GM23338 (cell line): ENCODE measurements around the gene CRYBA1.

Source experiments
- CREB1 ChIP-seq: fragments of 250-450 bp; sonication (Bioruptor Pico); IDR thresholded peaks from 2 replicates; pipeline ENCODE4 v1.5.0; 2020; ENCODE audit warnings: low read depth, mild to moderate bottlenecking, moderate library complexity
- CTCF ChIP-seq, 2 experiments: fragments of 200-600 bp in 1 of 2; sonication (generic) in 1 of 2; conservative IDR thresholded peaks; 2 replicates each; pipeline versions ENCODE4 v1.5.1 to v1.6.1; 2016 to 2017; ENCODE audit warnings: antibody characterized with exemption in 2 of 2, low read depth in 2 of 2, mild to moderate bottlenecking in 2 of 2, moderate library complexity in 1 of 2
- ETS1 ChIP-seq: IDR thresholded peaks from 2 replicates; pipeline ENCODE4 v1.6.1; 2016; ENCODE audit warnings: antibody characterized with exemption
- EZH2 ChIP-seq: fragments of 200-600 bp; sonication (generic); IDR thresholded peaks from one replicate; pipeline ENCODE4 v1.8.0; 2017; ENCODE audit warnings: antibody characterized with exemption, mild to moderate bottlenecking, low read depth; ENCODE audit not compliant: unreplicated experiment
- EZH2phosphoT487 ChIP-seq: fragments of 200-600 bp; sonication (generic); IDR thresholded peaks from one replicate; pipeline ENCODE4 v1.8.1; 2018; ENCODE audit warnings: antibody characterized with exemption; ENCODE audit not compliant: unreplicated experiment
- JUNB ChIP-seq: IDR thresholded peaks from one replicate; pipeline ENCODE4 v1.6.1; 2016; ENCODE audit warnings: antibody characterized with exemption; ENCODE audit not compliant: unreplicated experiment
- NANOG ChIP-seq: IDR thresholded peaks from 2 replicates; pipeline ENCODE4 v1.6.1; 2016; ENCODE audit warnings: antibody characterized with exemption, borderline replicate concordance
- POLR2AphosphoS5 ChIP-seq: IDR thresholded peaks from 2 replicates; pipeline ENCODE4 v1.6.1; 2016; ENCODE audit warnings: antibody characterized with exemption, low read depth
- REST ChIP-seq: IDR thresholded peaks from one replicate; pipeline ENCODE4 v1.6.1; 2018; ENCODE audit warnings: antibody characterized with exemption; ENCODE audit not compliant: unreplicated experiment
- STAT1 ChIP-seq: IDR thresholded peaks from one replicate; pipeline ENCODE4 v1.6.1; 2016; ENCODE audit warnings: antibody characterized with exemption; ENCODE audit not compliant: unreplicated experiment
- ZNF114 ChIP-seq: fragments of 250-450 bp; sonication (Bioruptor Pico); IDR thresholded peaks from 2 replicates; pipeline ENCODE4 v1.5.0; 2020; ENCODE audit warnings: mild to moderate bottlenecking, moderate library complexity
- ZNF331 ChIP-seq: fragments of 250-450 bp; sonication (Bioruptor Pico); IDR thresholded peaks from 2 replicates; pipeline ENCODE4 v1.5.0; 2020; ENCODE audit warnings: low read depth, mild to moderate bottlenecking, moderate library complexity

- TF ChIP-seq POLR2AphosphoS5 (no peak), CTCF (conservative IDR thresholded peaks at IDR 0.05; ENCODE audit: low read depth in 2 of 2) (no peak), JUNB (no peak), EZH2 (no peak), REST (no peak), ZNF331 (CRISPR knock-in tag) (no peak), NANOG (no peak), ETS1 (no peak), CREB1 (no peak), EZH2phosphoT487 (no peak), ZNF114 (no peak), STAT1 (no peak)
Measured at GRCh38 chr17:29216181-29216580, 30.5 kb upstream of the CRYBA1 start.
